Hindlimb muscle (tissue), 1 donor: ENCODE measurements around the gene STAG3. TPM values are rescaled to one million over a fixed set of nuclear protein-coding genes. Genes with fewer than 3 reads are reported as not detected.
"Not testable (repeated sequence)": the region's sequence is repeated elsewhere in the genome, so short reads cannot be mapped to it uniquely, and the experiment has no call there.

Source experiments
- DNase-seq: peaks from one replicate; pipeline ENCODE4 v3.0.0-alpha.2; 2013
- polyA plus RNA-seq: library from polyadenylated mRNA; unstranded; fragments of 120-200 nt; gene quantifications from one replicate; pipeline ENCODE4 v1.2.1, GENCODE V29; 2013; ENCODE audit not compliant: insufficient read length

Gene STAG3
- polyA plus RNA-seq, 1 donor = 25.7 TPM

- no peak for DNase-seq
Measured at GRCh38 chr7:100248483-100248882, 70.8 kb downstream of the STAG3 start.

GRCh38 chr7:100257017-100257416 is 79.3 kb downstream of the STAG3 start:
- DNase-seq = no peak

- not testable (repeated sequence) for DNase-seq
Measured at GRCh38 chr7:100259984-100260383, 82.3 kb downstream of the STAG3 start.

- not testable (repeated sequence) for DNase-seq
Measured at GRCh38 chr7:100262896-100263295, 85.2 kb downstream of the STAG3 start.

Other genes starting within 250 kb of the STAG3 start
- gene GJC3, start 248.3 kb upstream of the STAG3 start, polyA plus RNA-seq = 0.70 TPM
- gene AZGP1, start 201.9 kb upstream of the STAG3 start, polyA plus RNA-seq = 1.2 TPM
- gene ZKSCAN1, start 162.3 kb upstream of the STAG3 start, polyA plus RNA-seq = 28.9 TPM
- gene ZSCAN21, start 128.1 kb upstream of the STAG3 start, polyA plus RNA-seq = 12.4 TPM
- 29.8 TPM for gene ZNF3, start 96.2 kb upstream of the STAG3 start, polyA plus RNA-seq
- 92.1 TPM for gene COPS6, start 88.9 kb upstream of the STAG3 start, polyA plus RNA-seq
- gene MCM7, start 76.5 kb upstream of the STAG3 start, polyA plus RNA-seq = 76.6 TPM
- gene AP4M1, start 76.3 kb upstream of the STAG3 start, polyA plus RNA-seq = 23.9 TPM
- gene TAF6, start 58.6 kb upstream of the STAG3 start, polyA plus RNA-seq = 39.0 TPM
- gene CNPY4, start 58.3 kb upstream of the STAG3 start, polyA plus RNA-seq = 29.7 TPM
- 1.5 TPM for gene MBLAC1, start 51.0 kb upstream of the STAG3 start, polyA plus RNA-seq
- 59.5 TPM for gene LAMTOR4, start 29.0 kb upstream of the STAG3 start, polyA plus RNA-seq
- gene TRAPPC14, start 19.2 kb upstream of the STAG3 start, polyA plus RNA-seq = 12.1 TPM
- 12.8 TPM for gene GAL3ST4, start 9.3 kb upstream of the STAG3 start, polyA plus RNA-seq
- gene GPC2, start 537 bp upstream of the STAG3 start, polyA plus RNA-seq = 10.1 TPM
- gene PVRIG, start 42.0 kb downstream of the STAG3 start, polyA plus RNA-seq = 10.1 TPM
- gene SPDYE3, start 129.8 kb downstream of the STAG3 start, polyA plus RNA-seq = 6.3 TPM
- gene PILRB, start 180.2 kb downstream of the STAG3 start, polyA plus RNA-seq = 18.0 TPM
- 5.2 TPM for gene PILRA, start 195.6 kb downstream of the STAG3 start, polyA plus RNA-seq